Caki2 (cell line): Measurements from ENCODE around the gene FSIP1. TPM values are rescaled to one million over a fixed set of nuclear protein-coding genes. Genes with fewer than 3 reads are reported as not detected.

ENCODE experiments used
- DNase-seq: peaks from one replicate; pipeline ENCODE4 v3.0.0-alpha.2; 2015; ENCODE audit warnings: low read depth
- in situ Hi-C: cut with HindIII; loops from 2 replicates; pipeline ENCODE4 v1.10.0; 2016; ENCODE audit warnings: low sequenced_read_pairs, low pct_unique_long_range_greater_than_20kb, mixed read lengths
- total RNA-seq: library from RNA; depleted of rRNA; stranded (reverse); fragments of >200 nt; shearing (Covaris generic); gene quantifications from 2 replicates; pipeline ENCODE4 v1.2.3, GENCODE V29; 2014; ENCODE audit warnings: low replicate concordance

The FSIP1 gene
- total RNA-seq, 1 experiment from 2014 or later: not detected

DNA sequence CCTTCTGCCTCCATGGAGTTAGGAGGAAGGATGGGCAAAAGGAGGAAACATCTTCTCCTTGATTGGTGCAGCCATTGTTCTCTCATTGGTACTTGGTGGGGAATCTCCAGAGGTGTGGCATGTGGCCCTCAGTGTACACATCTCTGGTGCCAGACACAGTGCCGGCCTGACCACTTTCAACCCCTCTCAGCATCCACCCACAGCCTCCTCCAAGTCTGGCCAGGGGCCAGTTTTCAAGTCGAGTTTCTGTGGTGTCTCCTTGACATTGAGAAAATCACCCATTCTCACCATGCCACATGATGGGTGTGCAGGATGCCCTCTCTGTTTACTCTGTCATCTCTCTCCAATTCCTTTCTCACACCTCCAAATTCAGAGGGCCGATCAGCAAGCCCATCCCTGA is 12.8 kb upstream of the FSIP1 start:
- in situ Hi-C loops: no loop called here
- DNase-seq: no peak

GRCh38 chr15:39794954-39795353 is 12.3 kb upstream of the FSIP1 start:
- in situ Hi-C loops: no loop called here

DNA sequence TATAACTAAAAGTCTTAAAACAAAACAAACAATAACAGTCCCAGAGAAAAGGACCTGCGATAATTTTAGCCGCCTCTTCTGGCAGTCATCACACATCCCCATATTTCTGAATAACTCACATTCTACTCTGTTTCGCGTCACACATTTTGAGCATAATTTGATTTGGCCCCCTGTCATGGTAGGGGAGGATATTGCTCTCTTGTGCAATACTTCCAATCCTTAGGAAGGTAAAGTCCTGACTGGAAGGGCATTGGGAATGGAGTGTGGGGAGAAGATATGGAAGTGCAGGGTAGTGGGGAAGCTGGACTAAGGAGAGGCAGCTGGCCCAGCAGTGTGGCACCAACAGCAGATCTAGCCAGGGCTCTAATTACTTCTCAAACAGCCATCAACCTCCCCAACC is 11.3 kb upstream of the FSIP1 start:
- in situ Hi-C loops: no loop called here
- DNase-seq: no peak

More at GRCh38 chr15:39794954-39795353, 12.3 kb upstream of the FSIP1 start:
- DNase-seq: no peak

GRCh38 chr15:39792844-39793335 is 10.2 kb upstream of the FSIP1 start:
- in situ Hi-C loops: no loop called here
- no peak for DNase-seq

DNA sequence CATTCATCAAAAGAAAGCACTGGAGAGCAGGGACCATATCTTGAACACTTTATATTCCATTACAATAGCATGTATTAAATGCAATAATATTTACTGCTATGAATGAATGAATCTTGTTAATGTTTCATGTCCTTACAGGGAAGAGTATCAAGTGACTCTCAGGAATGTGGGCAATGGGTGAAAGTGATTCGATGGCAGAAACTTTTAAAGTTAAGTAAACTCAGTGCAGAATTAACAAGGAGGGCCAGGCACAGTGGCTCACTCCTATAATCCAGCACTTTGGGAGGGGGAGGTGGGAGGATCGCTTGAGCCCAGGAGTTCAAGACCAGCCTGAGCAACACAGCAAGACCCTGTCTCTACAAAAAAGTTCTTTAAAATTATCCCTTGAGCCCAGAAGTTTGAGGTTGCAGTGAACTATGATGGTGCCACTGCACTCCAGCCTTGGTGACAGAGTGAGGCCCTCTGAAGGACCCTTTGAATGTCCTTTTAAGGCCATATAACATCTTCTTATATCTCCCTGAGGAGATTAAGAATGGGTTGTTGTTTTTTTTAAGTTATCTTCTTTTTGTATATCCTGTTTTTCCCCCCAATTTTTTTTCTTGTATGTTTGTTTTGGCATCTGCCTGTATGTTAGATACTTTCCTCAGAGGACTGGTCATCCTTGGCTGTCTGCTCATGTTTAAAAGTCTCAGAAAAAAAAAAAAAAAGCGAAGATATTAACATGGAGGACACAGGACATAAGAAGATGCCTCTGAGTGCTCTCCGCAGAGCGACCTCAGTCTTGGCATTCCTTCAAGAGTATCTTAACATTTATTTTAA is 9.6 kb upstream of the FSIP1 start:
- in situ Hi-C loops: no loop called here
- no peak for DNase-seq

DNA sequence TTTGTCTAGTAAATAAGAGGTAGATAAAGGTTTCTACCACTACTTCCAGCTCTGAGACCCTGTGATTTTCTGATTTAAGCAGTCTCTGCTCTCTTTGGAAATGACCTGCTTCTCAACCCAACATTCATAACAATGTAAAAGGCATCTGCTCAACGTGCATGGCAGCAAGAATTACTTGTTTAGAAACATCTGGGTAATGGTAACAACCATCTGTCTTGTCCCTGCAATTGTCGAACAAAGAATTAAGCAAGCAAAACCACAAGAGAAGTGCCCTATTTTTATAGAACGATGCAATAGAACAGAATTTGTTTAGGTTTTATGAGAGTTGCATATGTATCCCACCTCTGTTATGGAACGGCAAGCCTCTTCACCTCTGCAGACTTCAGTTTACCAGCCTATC is 7.1 kb upstream of the FSIP1 start:
- in situ Hi-C loops: no loop called here

DNA sequence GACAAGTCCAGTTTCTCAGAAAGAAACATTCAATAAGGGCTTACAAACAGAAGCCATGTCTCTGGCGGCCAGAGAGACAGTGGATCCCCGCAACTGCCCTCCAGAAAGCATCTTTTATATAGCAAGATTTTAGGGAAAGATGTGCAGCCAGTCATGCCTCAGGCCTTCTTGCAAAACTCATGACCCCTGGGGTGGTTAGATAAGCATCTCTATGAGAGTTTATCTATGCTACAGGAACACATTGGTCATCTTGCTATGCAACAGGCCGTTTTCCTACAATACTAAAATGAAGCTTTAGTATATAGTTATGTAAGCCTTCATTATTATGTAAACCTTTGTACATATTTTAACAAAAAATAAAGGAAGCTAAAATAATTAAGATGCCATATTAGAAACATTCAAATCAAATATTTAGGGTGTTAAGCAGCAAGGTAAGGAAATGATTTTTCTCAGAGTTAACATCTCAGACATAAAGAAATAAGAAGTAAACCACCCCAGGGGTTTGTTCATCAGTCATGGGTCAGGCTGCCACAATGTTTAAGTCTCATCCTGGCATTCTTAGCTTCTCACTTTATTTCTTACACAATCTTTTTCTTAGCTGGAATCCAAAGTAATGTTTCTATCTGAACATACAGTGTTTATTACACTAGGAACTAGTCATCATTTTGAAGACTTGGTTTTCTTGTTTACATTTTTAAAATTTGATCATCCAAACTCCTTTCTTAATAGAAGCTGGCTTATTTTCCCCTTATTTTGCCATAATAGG is 6.3 kb upstream of the FSIP1 start:
- in situ Hi-C loops: no loop called here
- no peak for DNase-seq

More for the DNA sequence above, 7.1 kb upstream of the FSIP1 start:
- no peak for DNase-seq

DNA sequence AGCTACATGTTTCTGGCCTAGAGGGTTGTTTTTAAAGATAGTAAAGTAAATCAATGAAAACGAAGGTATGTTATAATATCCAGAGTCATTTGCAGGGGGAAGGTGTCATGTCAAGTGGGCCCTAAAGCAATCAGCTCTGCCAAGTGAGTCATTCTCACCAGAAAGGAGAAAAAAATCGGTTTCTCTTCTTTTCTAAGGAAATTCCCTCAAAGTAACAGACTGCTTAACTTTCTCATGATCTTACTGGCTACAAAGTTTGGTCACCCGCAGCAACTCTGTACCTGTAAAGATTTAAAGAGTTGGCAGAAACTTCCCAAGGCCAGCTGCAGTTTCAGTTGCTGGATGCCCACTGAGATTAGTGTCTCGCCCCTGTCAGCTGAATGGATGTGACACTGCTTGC is 5.5 kb upstream of the FSIP1 start:
- DNase-seq: no peak
- in situ Hi-C loops: no loop called here

- in situ Hi-C loops: no loop called here
- DNase-seq: peak; percentile 18
Measured at GRCh38 chr15:39787479-39787878, 4.8 kb upstream of the FSIP1 start.

- in situ Hi-C loops: no loop called here
- DNase-seq: peak; percentile 51
Measured at GRCh38 chr15:39786447-39787056, 3.9 kb upstream of the FSIP1 start.

DNA sequence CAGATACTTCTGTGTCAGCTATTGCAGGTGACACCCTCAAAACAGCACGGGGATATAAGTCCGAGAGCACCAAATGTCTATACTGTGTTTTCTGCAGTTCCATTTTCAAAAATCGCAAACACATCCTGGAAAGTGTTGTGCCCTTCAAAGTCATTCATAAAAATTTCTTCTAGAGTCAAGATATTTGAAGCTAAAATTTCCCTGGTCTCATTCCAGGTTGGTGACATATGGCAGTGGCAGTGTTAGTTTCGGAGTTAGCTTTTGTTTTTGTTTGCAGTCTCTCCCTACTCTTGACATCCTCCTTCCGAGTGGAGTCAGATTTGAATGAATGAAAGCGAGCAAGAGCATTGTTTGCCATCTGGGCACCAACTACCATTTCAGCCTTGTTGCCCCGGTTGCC is 3.2 kb upstream of the FSIP1 start:
- DNase-seq: no peak
- in situ Hi-C loops: no loop called here

DNA sequence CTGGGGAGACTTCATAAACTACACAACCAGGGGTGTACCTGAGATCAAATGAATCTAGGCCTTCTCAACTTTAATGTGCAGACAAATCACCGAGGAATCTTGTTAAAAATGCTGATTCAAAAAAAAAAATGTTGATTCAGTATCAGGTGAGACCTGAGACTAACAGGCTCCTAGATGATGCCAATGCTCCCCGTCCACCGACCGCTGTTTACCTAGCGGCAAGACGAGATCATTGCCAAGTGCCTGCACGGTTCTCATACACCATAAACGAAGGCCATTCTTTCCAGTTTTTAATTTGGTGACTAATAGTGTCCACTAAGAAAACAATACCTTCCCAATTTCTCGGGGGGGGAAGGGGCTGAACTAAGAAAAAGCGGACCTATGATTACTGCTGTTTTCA is 2.5 kb upstream of the FSIP1 start:
- no peak for DNase-seq
- in situ Hi-C loops: no loop called here

DNA sequence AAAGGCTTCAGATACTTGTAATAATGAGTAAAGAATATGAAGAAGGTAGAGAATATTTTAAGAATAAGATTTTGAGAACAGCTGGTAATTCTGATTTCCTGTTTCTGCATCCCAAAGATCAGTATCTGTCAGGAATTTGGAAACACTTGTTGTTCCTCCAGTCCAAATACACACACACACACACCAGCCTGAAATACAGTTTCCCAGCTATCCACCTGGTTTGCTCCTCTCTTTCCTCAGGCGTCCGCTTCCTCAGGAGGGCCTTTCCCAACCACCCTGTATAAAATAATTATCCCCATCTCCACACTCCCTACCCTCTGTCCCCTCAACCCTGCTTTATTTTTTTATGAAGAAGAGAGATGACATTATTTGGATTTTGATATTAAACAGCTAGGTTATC is 2.0 kb upstream of the FSIP1 start:
- no peak for DNase-seq
- in situ Hi-C loops: no loop called here

GRCh38 chr15:39784125-39784524 is 1.5 kb upstream of the FSIP1 start:
- DNase-seq: no peak
- in situ Hi-C loops: no loop called here

GRCh38 chr15:39783244-39783820 is 691 bp upstream of the FSIP1 start:
- in situ Hi-C loops: no loop called here
- no peak for DNase-seq

- DNase-seq: no peak
- in situ Hi-C loops: no loop called here
Measured at GRCh38 chr15:39781967-39782302, 706 bp downstream of the FSIP1 start.

- in situ Hi-C loops: no loop called here
- DNase-seq: no peak
Measured at GRCh38 chr15:39781147-39781966, 1.3 kb downstream of the FSIP1 start.

DNA sequence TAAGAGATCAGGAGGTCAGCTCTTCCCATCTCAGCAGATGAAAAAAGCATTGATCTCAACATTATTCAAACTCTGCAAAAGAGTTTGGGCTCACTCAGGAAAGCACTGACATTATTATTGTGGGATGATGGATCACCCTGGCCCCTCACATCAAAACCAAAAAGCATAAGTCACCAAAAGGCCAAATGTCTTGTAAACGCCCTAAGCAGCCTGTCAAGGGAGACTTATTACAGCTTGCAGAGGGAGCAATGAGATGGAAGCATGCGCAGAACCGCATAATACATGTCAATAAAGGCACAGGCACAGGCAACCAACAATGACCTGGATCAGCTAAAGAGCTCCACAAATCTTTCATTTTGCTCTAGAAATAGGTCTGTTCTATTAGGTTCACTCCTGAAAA is 4.6 kb downstream of the FSIP1 start:
- DNase-seq: no peak
- in situ Hi-C loops: no loop called here
